Measurements from ENCODE around the gene ATAD2B. TPM values are rescaled to one million over a fixed set of nuclear protein-coding genes. Genes with fewer than 3 reads are reported as not detected.

ATAD2B gene
- total and polyA plus RNA-seq, 11 donors, result 2.8 to 13.3 (median 8.1) TPM

- Histone ChIP-seq H3K36me3 (peaks cover 0 to 43% (median 17%) of the 10 kb centered on the region in 9 donors), H3K27me3 (no peaks in the 10 kb centered on the region), H3K4me3 (no peak overlapping the region), H3K4me1 (peaks cover 0 to 8% (median 0%) of the 10 kb centered on the region in 12 donors), H3K9me3 (no peaks in the 10 kb centered on the region), H3K27ac (no peak overlapping the region)
- DNase-seq, result no peak
- WGBS, 4 donors, result 96 to 100% (median 99%) methylated on average over 1 of the region's 1 CpG
- intact Hi-C loops (cut with DNase I), result no loop called here
- TF ChIP-seq POLR2A (IDR thresholded peaks at IDR 0.05), result no peak
- no peak for TF ChIP-seq CTCF (IDR thresholded peaks at IDR 0.05)
- ATAC-seq, result no peak
Measured at GRCh38 chr2:23794234-23794633, 132.7 kb downstream of the ATAD2B start.

GRCh38 chr2:23793476-23793875, 133.4 kb downstream of the ATAD2B start:
- Histone ChIP-seq H3K4me3 (no peak overlapping the region), H3K27ac (no peak overlapping the region), H3K27me3 (no peaks in the 10 kb centered on the region), H3K4me1 (peaks cover 0 to 9% (median 0%) of the 10 kb centered on the region in 12 donors), H3K36me3 (peaks cover 0 to 38% (median 18%) of the 10 kb centered on the region in 9 donors), H3K9me3 (no peaks in the 10 kb centered on the region)
- WGBS, 4 donors, result 79 to 93% (median 87%) methylated on average over 2 of the region's 2 CpGs
- TF ChIP-seq CTCF (IDR thresholded peaks at IDR 0.05) (no peak), POLR2A (IDR thresholded peaks at IDR 0.05) (no peak)
- ATAC-seq (no peak), DNase-seq (no peak)
- intact Hi-C loops (cut with DNase I), result no loop called here

- ATAC-seq (no peak), DNase-seq (no peak)
- H3K27ac ChIP-seq, result no peak overlapping the region
- H3K27me3 ChIP-seq, result no peaks in the 10 kb centered on the region
- peaks cover 0 to 36% (median 15%) of the 10 kb centered on the region in 9 donors for H3K36me3 ChIP-seq
- H3K4me1 ChIP-seq, result peaks cover 0 to 15% (median 0%) of the 10 kb centered on the region in 12 donors
- H3K9me3 ChIP-seq, result no peaks in the 10 kb centered on the region
- intact Hi-C loops (cut with DNase I), result no loop called here
- no peak for TF ChIP-seq CTCF (IDR thresholded peaks at IDR 0.05)
- no peak for TF ChIP-seq POLR2A (IDR thresholded peaks at IDR 0.05)
- no peak overlapping the region for H3K4me3 ChIP-seq
Measured at GRCh38 chr2:23791030-23791429, 135.9 kb downstream of the ATAD2B start.

GRCh38 chr2:23789012-23789411, 137.9 kb downstream of the ATAD2B start:
- TF ChIP-seq POLR2A (IDR thresholded peaks at IDR 0.05) (no peak), CTCF (IDR thresholded peaks at IDR 0.05) (no peak)
- intact Hi-C loops (cut with DNase I), result no loop called here
- no peaks in the 10 kb centered on the region for H3K27me3 ChIP-seq
- no peak for DNase-seq
- H3K4me1 ChIP-seq, result peaks cover 0 to 15% (median 0%) of the 10 kb centered on the region in 12 donors
- H3K27ac ChIP-seq, result no peak overlapping the region
- peaks cover 0 to 45% (median 30%) of the 10 kb centered on the region in 9 donors for H3K36me3 ChIP-seq
- WGBS, 4 donors, result 93 to 100% (median 97%) methylated on average over 1 of the region's 1 CpG
- no peak for ATAC-seq
- no peak overlapping the region for H3K4me3 ChIP-seq
- no peaks in the 10 kb centered on the region for H3K9me3 ChIP-seq

All from heart left ventricle (tissue), 16 donors.